Subcutaneous adipose tissue (tissue), 4 donors: ENCODE data around the gene PFKM. TPM values are rescaled to one million over a fixed set of nuclear protein-coding genes. Genes with fewer than 3 reads are reported as not detected.

Source experiments
- total RNA-seq, 4 donors: library from RNA; depleted of rRNA; stranded (reverse); fragments of >200 nt; gene quantifications; one replicate each; pipeline ENCODE4 v1.1.0, GENCODE V29; 2016
- TF ChIP-seq, protein P1 (sequence below): fragments of 450-650 bp; IDR thresholded peaks from one replicate; pipeline ENCODE4 v1.5.1; 2016; ENCODE audit warnings: low read depth, mild to moderate bottlenecking, control low read depth, antibody characterized with exemption, moderate library complexity

PFKM gene
- total RNA-seq, 4 donors from 2014 or later = 5.1 to 19.5 (median 16.0) TPM

GRCh38 chr12:48110691-48111311, 8.4 kb upstream of the PFKM start:
- TF ChIP-seq, protein P1, sequence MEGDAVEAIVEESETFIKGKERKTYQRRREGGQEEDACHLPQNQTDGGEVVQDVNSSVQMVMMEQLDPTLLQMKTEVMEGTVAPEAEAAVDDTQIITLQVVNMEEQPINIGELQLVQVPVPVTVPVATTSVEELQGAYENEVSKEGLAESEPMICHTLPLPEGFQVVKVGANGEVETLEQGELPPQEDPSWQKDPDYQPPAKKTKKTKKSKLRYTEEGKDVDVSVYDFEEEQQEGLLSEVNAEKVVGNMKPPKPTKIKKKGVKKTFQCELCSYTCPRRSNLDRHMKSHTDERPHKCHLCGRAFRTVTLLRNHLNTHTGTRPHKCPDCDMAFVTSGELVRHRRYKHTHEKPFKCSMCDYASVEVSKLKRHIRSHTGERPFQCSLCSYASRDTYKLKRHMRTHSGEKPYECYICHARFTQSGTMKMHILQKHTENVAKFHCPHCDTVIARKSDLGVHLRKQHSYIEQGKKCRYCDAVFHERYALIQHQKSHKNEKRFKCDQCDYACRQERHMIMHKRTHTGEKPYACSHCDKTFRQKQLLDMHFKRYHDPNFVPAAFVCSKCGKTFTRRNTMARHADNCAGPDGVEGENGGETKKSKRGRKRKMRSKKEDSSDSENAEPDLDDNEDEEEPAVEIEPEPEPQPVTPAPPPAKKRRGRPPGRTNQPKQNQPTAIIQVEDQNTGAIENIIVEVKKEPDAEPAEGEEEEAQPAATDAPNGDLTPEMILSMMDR = no peak

DNA sequence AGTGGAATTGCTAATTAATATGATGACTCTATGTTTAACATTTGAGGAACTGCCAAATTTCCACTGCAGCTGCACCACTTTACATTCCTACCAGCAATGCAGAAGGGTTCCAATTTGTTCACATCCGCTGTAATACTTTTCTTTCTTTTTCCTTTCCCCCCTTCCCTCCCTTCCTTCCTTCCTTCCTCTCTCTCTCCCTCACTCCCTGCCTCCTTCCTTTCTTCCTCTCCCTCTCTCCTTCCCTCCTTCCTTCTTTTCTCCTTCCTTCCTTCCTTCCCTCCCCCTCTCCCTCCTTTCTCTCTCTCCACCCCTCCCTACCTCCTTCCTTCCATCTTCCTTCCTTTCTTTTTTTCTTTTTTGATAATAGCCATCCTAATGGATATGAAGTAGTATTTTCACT, 3.2 kb upstream of the PFKM start:
- TF ChIP-seq, protein P1 = no peak

DNA sequence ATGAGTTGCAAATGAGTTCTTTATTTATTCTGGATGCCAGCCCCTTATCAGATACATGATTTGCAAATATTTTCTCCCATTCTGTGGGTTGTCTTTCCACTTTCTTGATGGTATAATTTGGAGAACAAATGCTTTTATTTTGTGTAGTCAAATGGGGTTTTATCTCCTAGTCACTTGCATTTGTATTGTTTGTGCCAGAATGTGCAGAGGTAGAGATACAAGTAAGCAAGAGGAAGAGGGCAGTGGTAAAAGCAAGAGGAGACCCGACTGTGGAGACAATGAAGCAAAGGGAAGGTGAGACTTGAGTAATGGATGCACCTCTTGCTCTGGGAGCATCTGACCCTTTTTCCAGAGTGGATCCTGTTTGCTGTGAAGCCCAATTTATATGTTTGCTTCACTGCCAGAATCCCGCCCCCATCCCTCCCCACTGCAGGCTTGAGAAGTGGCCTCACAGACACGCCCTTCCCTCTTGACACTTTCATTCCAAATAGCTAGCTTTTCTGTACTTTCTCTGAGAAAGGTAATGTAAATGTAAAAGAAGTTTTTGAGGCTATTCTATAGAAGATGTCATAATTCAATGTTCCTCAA, 786 bp upstream of the PFKM start:
- TF ChIP-seq, protein P1 = no peak

- TF ChIP-seq, protein P1 = no peak
Observed at GRCh38 chr12:48119834-48120195, 651 bp downstream of the PFKM start.

DNA sequence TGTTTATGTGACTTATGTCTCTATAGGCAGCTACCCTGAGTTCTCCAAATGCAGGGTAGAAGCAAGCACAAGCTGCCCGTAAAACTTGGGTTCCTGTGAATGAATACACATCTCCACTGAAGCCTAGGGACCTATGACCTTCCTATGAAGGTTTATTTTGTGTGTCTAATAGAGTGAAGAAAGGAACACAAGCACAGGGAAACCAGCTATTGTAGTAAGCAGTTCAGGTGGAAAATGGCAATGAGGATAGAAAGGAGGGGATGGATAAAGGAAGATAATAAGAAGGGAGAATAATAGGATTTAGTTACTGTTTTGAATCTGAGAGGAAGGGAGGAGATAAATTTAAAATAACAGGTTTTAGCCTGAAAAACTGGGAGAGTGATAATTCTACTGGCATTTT, 2.4 kb downstream of the PFKM start:
- TF ChIP-seq, protein P1 = no peak

DNA sequence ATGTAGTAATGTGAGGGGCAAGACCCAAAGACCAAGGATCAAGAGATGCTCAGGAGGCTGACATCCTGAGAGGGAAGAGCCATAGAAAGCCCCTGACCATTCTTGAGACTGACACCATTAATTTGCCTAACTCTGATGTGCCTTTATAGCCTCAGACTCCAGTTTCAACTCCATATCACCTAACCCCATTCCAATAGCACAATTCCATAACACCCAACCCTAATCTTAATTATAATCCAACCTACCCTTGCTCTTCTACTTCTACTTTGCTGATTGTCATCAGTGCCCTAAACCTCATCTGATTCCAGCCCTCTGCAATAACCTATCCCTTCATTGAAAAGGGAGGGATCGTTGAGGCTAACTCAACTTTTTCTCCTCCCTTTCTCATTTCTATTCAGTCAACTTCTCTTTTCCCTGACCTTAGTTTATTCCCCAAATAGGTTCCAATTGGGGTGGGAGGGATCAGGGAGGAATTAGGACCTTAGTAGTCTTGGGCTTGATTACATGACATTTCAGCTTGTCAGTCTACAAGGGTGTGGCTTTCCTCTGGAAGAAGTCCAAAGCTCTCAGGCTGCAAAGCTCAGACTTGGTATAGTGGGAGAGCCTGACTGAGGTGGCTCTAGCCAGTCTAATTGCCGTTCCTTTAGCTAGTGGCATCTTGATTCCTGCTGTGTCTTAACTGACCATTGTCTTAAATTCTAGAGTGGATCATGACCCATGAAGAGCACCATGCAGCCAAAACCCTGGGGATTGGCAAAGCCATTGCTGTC, 3.1 kb downstream of the PFKM start:
- TF ChIP-seq, protein P1 = no peak

DNA sequence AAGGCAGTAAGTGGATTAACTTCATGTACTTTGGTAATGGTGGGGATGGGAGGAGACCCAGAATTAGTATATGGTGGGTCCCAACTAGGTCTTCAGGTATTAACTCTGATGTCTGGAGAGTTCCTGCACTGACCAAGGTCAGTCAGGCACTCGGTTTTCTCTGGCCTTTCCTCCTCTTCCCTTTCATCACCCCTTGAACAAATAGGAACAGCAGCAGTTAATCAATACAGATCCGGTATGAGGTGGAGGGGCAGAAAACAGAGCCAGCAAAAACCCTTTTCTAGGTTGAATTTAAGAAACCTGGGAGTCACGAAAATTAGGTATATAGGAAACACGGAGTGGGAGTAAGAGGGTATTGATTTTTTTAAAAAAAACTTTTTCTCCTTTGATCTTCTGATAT, 4.0 kb downstream of the PFKM start:
- TF ChIP-seq, protein P1 = no peak
